NCI-H82 treated with DMSO at 0.1 percent for 48 hours (cell line): ENCODE results near the gene RPS6KA2.
A peak's percentile ranks its signal among the peaks of the same experiment; 100 is the strongest.

Experiments used
- DNase-seq: peaks from one replicate; lab custom pipeline; 2025; ENCODE audit not compliant: unreplicated experiment; lab: John Stamatoyannopoulos, UW

The RPS6KA2 gene

GRCh38 chr6:166459272-166459671, 167.8 kb downstream of the RPS6KA2 start:
- no peak for DNase-seq

- DNase-seq = peak; percentile 18
These were observed 170.5 kb downstream of the RPS6KA2 start for GRCh38 chr6:166456395-166457156.

GRCh38 chr6:166454692-166455515, 172.1 kb downstream of the RPS6KA2 start:
- DNase-seq = no peak

- DNase-seq = no peak
These were observed 173.4 kb downstream of the RPS6KA2 start for GRCh38 chr6:166453651-166454050.

- no peak for DNase-seq
These were observed 176.7 kb downstream of the RPS6KA2 start for GRCh38 chr6:166450167-166450873.

- DNase-seq = no peak
These were observed 177.4 kb downstream of the RPS6KA2 start for GRCh38 chr6:166449641-166450040.

- DNase-seq = no peak
These were observed 178.0 kb downstream of the RPS6KA2 start for GRCh38 chr6:166449036-166449435.

GRCh38 chr6:166448432-166448831, 178.6 kb downstream of the RPS6KA2 start:
- no peak for DNase-seq

- DNase-seq = no peak
These were observed 180.4 kb downstream of the RPS6KA2 start for GRCh38 chr6:166446567-166447065.

GRCh38 chr6:166446146-166446545, 180.9 kb downstream of the RPS6KA2 start:
- DNase-seq = no peak

GRCh38 chr6:166444446-166444845, 182.6 kb downstream of the RPS6KA2 start:
- no peak for DNase-seq

GRCh38 chr6:166443166-166443565, 183.9 kb downstream of the RPS6KA2 start:
- DNase-seq = no peak

- DNase-seq = no peak
These were observed 184.8 kb downstream of the RPS6KA2 start for GRCh38 chr6:166442131-166442685.

- DNase-seq = no peak
These were observed 185.5 kb downstream of the RPS6KA2 start for GRCh38 chr6:166441325-166442078.

GRCh38 chr6:166440729-166441128, 186.3 kb downstream of the RPS6KA2 start:
- no peak for DNase-seq

GRCh38 chr6:166440106-166440505, 186.9 kb downstream of the RPS6KA2 start:
- DNase-seq = no peak

GRCh38 chr6:166439366-166440091, 187.5 kb downstream of the RPS6KA2 start:
- DNase-seq = no peak

GRCh38 chr6:166438211-166438861, 188.7 kb downstream of the RPS6KA2 start:
- no peak for DNase-seq

- no peak for DNase-seq
These were observed 189.4 kb downstream of the RPS6KA2 start for GRCh38 chr6:166437661-166438060.
